A549 (cell line): Measurements from ENCODE around the gene PCDHGC5. TPM values are rescaled to one million over a fixed set of nuclear protein-coding genes. Genes with fewer than 3 reads are reported as not detected.

ENCODE experiments used
- ATAC-seq, 2 experiments: fragments of 200-7000 bp in 1 of 2; fragments of >200 bp in 1 of 2; cut with Nextera tagmentation in 1 of 2; cut with Tn5 transposase in 1 of 2; 3 replicates each; pipeline versions ENCODE4 v1.8.0 to v1.9.1; 2018 to 2020; ENCODE audit warnings: mild to moderate bottlenecking in 1 of 2, moderate library complexity in 1 of 2
- CTCF ChIA-PET: fragments of 300-600 bp; sonication (Branson Sonifier 250); formaldehyde crosslinking; extraction: SDS; loops from one replicate; lab custom pipeline; 2021; ENCODE audit warnings: antibody characterized with exemption, inconsistent platforms; lab: Yijun Ruan, JAX
- POLR2A ChIA-PET: fragments of 350-600 bp; formaldehyde crosslinking; extraction: SDS; loops from one replicate; lab custom pipeline; 2021; ENCODE audit warnings: antibody characterized with exemption, inconsistent platforms; lab: Yijun Ruan, JAX
- DNase-seq, 2 experiments: peaks; one replicate each; pipeline versions ENCODE4 v3.0.0 to v3.0.0-alpha.2; 2011 to 2016; ENCODE audit warnings: low read depth in 1 of 2, low spot score in 1 of 2
- FAIRE-seq: peaks from 2 replicates; lab custom pipeline; 2011; peaks lifted over from hg19 to GRCh38; lab: Jason Lieb, UNC
- H3K27ac ChIP-seq, 2 experiments: fragments of >200 bp; sonication (Bioruptor Twin); formaldehyde crosslinking; 3 replicates each; pipeline ENCODE4 v1.5.1; 2016 to 2017
- H3K4me1 ChIP-seq: fragments of >200 bp; sonication (Bioruptor Twin); formaldehyde crosslinking; 3 replicates; pipeline ENCODE4 v1.6.1; 2016
- H3K4me2 ChIP-seq: fragments of >200 bp; sonication (Bioruptor Twin); formaldehyde crosslinking; 3 replicates; pipeline ENCODE4 v1.6.1; 2016
- H3K4me3 ChIP-seq: fragments of >200 bp; sonication (Bioruptor Twin); formaldehyde crosslinking; 3 replicates; pipeline ENCODE4 v1.5.1; 2016
- H3K9me3 ChIP-seq: fragments of >200 bp; sonication (Bioruptor Twin); formaldehyde crosslinking; 3 replicates; pipeline ENCODE4 v1.6.1; 2016
- ATOH8 ChIP-seq: fragments of 250-450 bp; sonication (Bioruptor Pico); IDR thresholded peaks from 2 replicates; pipeline ENCODE4 v1.5.0; 2020; ENCODE audit warnings: low read depth, mild to moderate bottlenecking, moderate library complexity
- BCL3 ChIP-seq: fragments of >200 bp; sonication (Bioruptor Twin); formaldehyde crosslinking; IDR thresholded peaks from 3 replicates; pipeline ENCODE4 v1.6.1; 2016
- CEBPB ChIP-seq, 2 experiments: fragments of >200 bp in 1 of 2; sonication (Bioruptor Twin) in 1 of 2; formaldehyde crosslinking in 1 of 2; IDR thresholded peaks; 2 replicates each; pipeline ENCODE4 v1.6.1; 2012 to 2016
- CHD2 ChIP-seq: fragments of 150-350 bp; IDR thresholded peaks from 2 replicates; pipeline ENCODE4 v1.6.1; 2014; ENCODE audit warnings: low read length; ENCODE audit not compliant: partially characterized antibody
- CHD4 ChIP-seq: fragments of 200-600 bp; sonication (generic); IDR thresholded peaks from 2 replicates; pipeline ENCODE4 v1.6.1; 2016; ENCODE audit warnings: antibody characterized with exemption, mild to moderate bottlenecking, borderline replicate concordance
- FOSB ChIP-seq: fragments of 250-450 bp; sonication (Bioruptor Pico); IDR thresholded peaks from 2 replicates; pipeline ENCODE4 v1.5.0; 2020; ENCODE audit warnings: mild to moderate bottlenecking, moderate library complexity
- FOSL2 ChIP-seq, 2 experiments: fragments of 450-650 bp in 1 of 2; fragments of >200 bp in 1 of 2; sonication (Bioruptor Twin) in 1 of 2; formaldehyde crosslinking; IDR thresholded peaks; 2 replicates each; pipeline versions ENCODE4 v1.5.0 to v1.6.1; 2016 to 2020; ENCODE audit warnings: mild to moderate bottlenecking in 1 of 2, moderate library complexity in 1 of 2
- HES2 ChIP-seq: fragments of >200 bp; sonication (Bioruptor Twin); formaldehyde crosslinking; IDR thresholded peaks from 2 replicates; pipeline ENCODE4 v1.6.1; 2016
- HOXB5 ChIP-seq: fragments of 250-450 bp; sonication (Bioruptor Pico); IDR thresholded peaks from 2 replicates; pipeline ENCODE4 v1.5.0; 2020; ENCODE audit warnings: mild to moderate bottlenecking, moderate library complexity
- JUN ChIP-seq, 2 experiments: fragments of >200 bp; sonication (Bioruptor Twin); formaldehyde crosslinking; IDR thresholded peaks; 2 replicates in 1 of 2; 3 replicates in 1 of 2; pipeline ENCODE4 v1.6.1; 2016 to 2017
- JUNB ChIP-seq: fragments of >200 bp; sonication (Bioruptor Twin); formaldehyde crosslinking; IDR thresholded peaks from 2 replicates; pipeline ENCODE4 v1.6.1; 2016
- KDM5A ChIP-seq: fragments of 200-600 bp; sonication (generic); IDR thresholded peaks from 2 replicates; pipeline ENCODE4 v1.6.1; 2016; ENCODE audit warnings: antibody characterized with exemption, mild to moderate bottlenecking
- MYC ChIP-seq: IDR thresholded peaks from 2 replicates; pipeline ENCODE4 v1.6.1; 2012; ENCODE audit warnings: mild to moderate bottlenecking, inconsistent platforms, low read length, improper control_type of control experiment, borderline replicate concordance
- NPAS2 ChIP-seq: fragments of 250-450 bp; sonication (Bioruptor Pico); IDR thresholded peaks from 2 replicates; pipeline ENCODE4 v1.8.0; 2022; ENCODE audit warnings: mild to moderate bottlenecking, moderate library complexity, borderline replicate concordance
- NR3C1 ChIP-seq: fragments of >200 bp; sonication (Bioruptor Twin); formaldehyde crosslinking; IDR thresholded peaks from 3 replicates; pipeline ENCODE4 v1.6.1; 2017
- RARB ChIP-seq: fragments of 250-450 bp; sonication (Bioruptor Pico); IDR thresholded peaks from 2 replicates; pipeline ENCODE4 v1.8.0; 2021; ENCODE audit warnings: mild to moderate bottlenecking, moderate library complexity
- RCOR1 ChIP-seq: fragments of 150-350 bp; IDR thresholded peaks from 2 replicates; pipeline ENCODE4 v1.6.1; 2014; ENCODE audit warnings: antibody characterized with exemption, low read length, low read depth
- REST ChIP-seq: fragments of 200-600 bp; sonication (generic); IDR thresholded peaks from 2 replicates; pipeline ENCODE4 v1.6.1; 2016; ENCODE audit warnings: antibody characterized with exemption, mild to moderate bottlenecking, moderate library complexity
- RNF2 ChIP-seq: fragments of 200-600 bp; sonication (generic); IDR thresholded peaks from 2 replicates; pipeline ENCODE4 v1.6.1; 2016; ENCODE audit warnings: low read depth, mild to moderate bottlenecking, antibody characterized with exemption, moderate library complexity, borderline replicate concordance
- TFCP2L1 ChIP-seq: fragments of 250-450 bp; sonication (Bioruptor Pico); IDR thresholded peaks from 2 replicates; pipeline ENCODE4 v1.5.0; 2021; ENCODE audit warnings: mild to moderate bottlenecking
- USF2 ChIP-seq: fragments of 450-650 bp; IDR thresholded peaks from 2 replicates; pipeline ENCODE4 v1.6.1; 2014; ENCODE audit warnings: antibody characterized with exemption
- WGBS: methylation state at CpG from one replicate; pipeline ENCODE4 v1.1.6; 2017; ENCODE audit errors: missing lambda C conversion rate; 5-methylcytosine and 5-hydroxymethylcytosine counted together
- polyA plus RNA-seq, 4 experiments: library from polyadenylated mRNA; depleted of rRNA in 3 of 4; stranded (reverse); fragments of >200 nt; fragmentation: RNase III in 1 of 4; extraction: RNeasy Plus Mini Kit Qiagen cat#74134 plus additional on column Dnase treatment in 1 of 4; gene quantifications; 2 replicates in 3 of 4; 3 replicates in 1 of 4; pipeline ENCODE4 v1.2.3, GENCODE V29; 2011 to 2017

PCDHGC5 gene
- polyA plus RNA-seq, 2 of the 4 experiments (the other 2 are of a cell fraction), result not detected

- CTCF ChIA-PET, result interaction anchor here (1.9 to 2.2 kb wide), 2 partner anchors 10 to 35 kb away, joined by 4 to 8 read pairs; no protein-coding TSS in a partner anchor
- no peak for TF ChIP-seq ATOH8
- no peak for TF ChIP-seq TFCP2L1 (CRISPR knock-in tag)
- no peak for TF ChIP-seq RNF2
- TF ChIP-seq HES2, result no peak
- TF ChIP-seq NR3C1, result no peak
- no peak for TF ChIP-seq USF2
- TF ChIP-seq CHD4, result no peak
- no peak for TF ChIP-seq KDM5A
- no peak for TF ChIP-seq MYC
- TF ChIP-seq RARB (CRISPR knock-in tag), result no peak
- TF ChIP-seq FOSL2 (IDR thresholded peaks at IDR 0.05), result no peak
- no peak for TF ChIP-seq FOSL2 (CRISPR knock-in tag; IDR thresholded peaks at IDR 0.05)
- no peak for TF ChIP-seq HOXB5 (CRISPR knock-in tag)
- no peak for TF ChIP-seq JUN (IDR thresholded peaks at IDR 0.05)
- TF ChIP-seq RCOR1, result no peak
- TF ChIP-seq BCL3, result no peak
- TF ChIP-seq REST, result no peak
- TF ChIP-seq CEBPB (IDR thresholded peaks at IDR 0.05), result no peak
- no peak for TF ChIP-seq JUNB
- TF ChIP-seq CHD2, result no peak
- POLR2A ChIA-PET, result no interaction called here
- H3K9me3 ChIP-seq, result no peaks in the 10 kb centered on the region
- no peak for ATAC-seq
- H3K4me3 ChIP-seq, result no peak overlapping the region
- H3K4me2 ChIP-seq, result no peak overlapping the region
- no peak overlapping the region for H3K27ac ChIP-seq
- H3K4me1 ChIP-seq, result no peaks in the 10 kb centered on the region
- no peak for FAIRE-seq
- DNase-seq, result no peak
- WGBS, result 34% methylated on average over 10 of the region's 10 CpGs
These were observed 960 bp downstream of the PCDHGC5 start for GRCh38 chr5:141489841-141490240.

- WGBS, result 76% methylated on average over 10 of the region's 10 CpGs
- Histone ChIP-seq H3K27ac (no peak overlapping the region), H3K9me3 (no peaks in the 10 kb centered on the region), H3K4me1 (no peaks in the 10 kb centered on the region), H3K4me2 (no peak overlapping the region), H3K4me3 (no peak overlapping the region)
- ATAC-seq (no peak), DNase-seq (no peak), FAIRE-seq (no peak)
- TF ChIP-seq NPAS2 (CRISPR knock-in tag), result no peak
- no peak for TF ChIP-seq FOSB (CRISPR knock-in tag)
- CTCF ChIA-PET, result interaction anchor here (1.9 to 3.0 kb wide), 2 partner anchors 10 to 23 kb away, joined by 4 to 16 read pairs; no protein-coding TSS in a partner anchor
- POLR2A ChIA-PET, result no interaction called here
These were observed 1.4 kb downstream of the PCDHGC5 start for GRCh38 chr5:141490271-141490670.
